Esophagus muscularis mucosa (tissue), 4 donors: Measurements from ENCODE around the gene SLC15A1.

Experiments
- EP300 ChIP-seq: sonication (generic); formaldehyde crosslinking; IDR thresholded peaks from one replicate; pipeline ENCODE4 v1.6.1; 2017; ENCODE audit warnings: antibody characterized with exemption
- POLR2A ChIP-seq: fragments of 450-650 bp; IDR thresholded peaks from one replicate; pipeline ENCODE4 v1.6.1; 2017; ENCODE audit warnings: antibody characterized with exemption, moderate library complexity, mild to moderate bottlenecking, low read depth
- POLR2AphosphoS5 ChIP-seq, 2 donors: sonication (generic); formaldehyde crosslinking; IDR thresholded peaks; one replicate each; pipeline ENCODE4 v1.6.1; 2017; ENCODE audit warnings: antibody characterized with exemption in 2 of 2
- TF ChIP-seq, protein P1 (sequence below), 3 experiments: fragments of 200-600 bp in 2 of 3; fragments of 450-650 bp in 1 of 3; sonication (generic) in 2 of 3; IDR thresholded peaks; one replicate each; pipeline ENCODE4 v1.5.1; 2017 to 2019; ENCODE audit warnings: antibody characterized with exemption in 3 of 3, mild to moderate bottlenecking in 2 of 3, moderate library complexity in 1 of 3

DNA sequence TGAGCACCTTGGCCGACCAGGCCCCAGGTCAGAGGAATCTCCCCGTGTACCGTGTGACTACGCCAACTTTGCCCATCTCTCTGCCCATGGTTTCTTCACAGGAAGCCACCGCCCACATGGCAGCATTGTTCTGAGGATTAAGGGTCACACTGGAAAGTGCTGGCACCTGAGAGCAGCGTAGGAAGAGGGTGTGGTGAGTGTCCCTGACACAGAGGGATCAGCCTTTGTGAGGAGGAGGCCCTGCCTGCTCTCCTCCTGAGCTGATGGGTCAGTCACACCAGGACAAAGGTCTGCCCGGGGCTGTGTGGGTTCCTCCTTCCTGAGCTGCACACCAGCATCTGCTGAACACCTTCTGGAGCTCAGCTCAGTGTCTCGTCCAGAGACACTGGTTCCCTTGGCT lies 32.2 kb upstream of the SLC15A1 start:
- TF ChIP-seq POLR2AphosphoS5 (IDR thresholded peaks at IDR 0.05) (no peak), POLR2A (no peak), EP300 (no peak)
- TF ChIP-seq, protein P1, sequence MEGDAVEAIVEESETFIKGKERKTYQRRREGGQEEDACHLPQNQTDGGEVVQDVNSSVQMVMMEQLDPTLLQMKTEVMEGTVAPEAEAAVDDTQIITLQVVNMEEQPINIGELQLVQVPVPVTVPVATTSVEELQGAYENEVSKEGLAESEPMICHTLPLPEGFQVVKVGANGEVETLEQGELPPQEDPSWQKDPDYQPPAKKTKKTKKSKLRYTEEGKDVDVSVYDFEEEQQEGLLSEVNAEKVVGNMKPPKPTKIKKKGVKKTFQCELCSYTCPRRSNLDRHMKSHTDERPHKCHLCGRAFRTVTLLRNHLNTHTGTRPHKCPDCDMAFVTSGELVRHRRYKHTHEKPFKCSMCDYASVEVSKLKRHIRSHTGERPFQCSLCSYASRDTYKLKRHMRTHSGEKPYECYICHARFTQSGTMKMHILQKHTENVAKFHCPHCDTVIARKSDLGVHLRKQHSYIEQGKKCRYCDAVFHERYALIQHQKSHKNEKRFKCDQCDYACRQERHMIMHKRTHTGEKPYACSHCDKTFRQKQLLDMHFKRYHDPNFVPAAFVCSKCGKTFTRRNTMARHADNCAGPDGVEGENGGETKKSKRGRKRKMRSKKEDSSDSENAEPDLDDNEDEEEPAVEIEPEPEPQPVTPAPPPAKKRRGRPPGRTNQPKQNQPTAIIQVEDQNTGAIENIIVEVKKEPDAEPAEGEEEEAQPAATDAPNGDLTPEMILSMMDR (IDR thresholded peaks at IDR 0.05) = no peak
